GM12873 (cell line): ENCODE results near the gene GRIK2.

Experiments used
- CTCF ChIP-seq: IDR thresholded peaks from 2 replicates; pipeline ENCODE4 v1.5.1; 2012; ENCODE audit warnings: low read depth, mild to moderate bottlenecking, moderate library complexity, low read length, control low read depth; ENCODE audit not compliant: insufficient read depth; ENCODE audit errors: missing control alignments

Gene GRIK2

GRCh38 chr6:101443315-101443714 lies 49.8 kb downstream of the GRIK2 start:
- TF ChIP-seq CTCF, result no peak

GRCh38 chr6:101444717-101445116 lies 51.2 kb downstream of the GRIK2 start:
- TF ChIP-seq CTCF, result no peak

GRCh38 chr6:101445527-101445926 lies 52.0 kb downstream of the GRIK2 start:
- no peak for TF ChIP-seq CTCF

GRCh38 chr6:101450901-101451300 lies 57.4 kb downstream of the GRIK2 start:
- no peak for TF ChIP-seq CTCF

- TF ChIP-seq CTCF, result no peak
These were observed 58.5 kb downstream of the GRIK2 start for GRCh38 chr6:101451981-101452380.

GRCh38 chr6:101453221-101453620 lies 59.7 kb downstream of the GRIK2 start:
- TF ChIP-seq CTCF, result no peak

GRCh38 chr6:101454106-101454676 lies 60.7 kb downstream of the GRIK2 start:
- no peak for TF ChIP-seq CTCF
